CD4-positive, alpha-beta T cell treated with Interleukin-6 at 100 ng/mL for 8 hours (primary cell): ENCODE results near the gene COPG1.
A peak's percentile ranks its signal among the peaks of the same experiment; 100 is the strongest.

Experiments
- DNase-seq: peaks from one replicate; pipeline ENCODE4 v3.0.0-alpha.2; 2020; ENCODE audit warnings: mixed read lengths, low spot score

Gene COPG1

GRCh38 chr3:129314386-129315222 is 65.2 kb downstream of the COPG1 start:
- DNase-seq = peak; percentile 48

- no peak for DNase-seq
These were observed 66.0 kb downstream of the COPG1 start for GRCh38 chr3:129315223-129315997.

GRCh38 chr3:129315998-129316247 is 66.5 kb downstream of the COPG1 start:
- no peak for DNase-seq

GRCh38 chr3:129316248-129317013 is 67.0 kb downstream of the COPG1 start:
- peak; percentile 82 for DNase-seq

- no peak for DNase-seq
These were observed 67.8 kb downstream of the COPG1 start for GRCh38 chr3:129317014-129317771.

GRCh38 chr3:129317848-129318247 is 68.4 kb downstream of the COPG1 start:
- no peak for DNase-seq

- no peak for DNase-seq
These were observed 69.5 kb downstream of the COPG1 start for GRCh38 chr3:129318921-129319320.

- no peak for DNase-seq
These were observed 70.9 kb downstream of the COPG1 start for GRCh38 chr3:129320261-129320660.

GRCh38 chr3:129320825-129321487 is 71.5 kb downstream of the COPG1 start:
- no peak for DNase-seq

GRCh38 chr3:129321887-129322286 is 72.5 kb downstream of the COPG1 start:
- no peak for DNase-seq

GRCh38 chr3:129323651-129324294 is 74.4 kb downstream of the COPG1 start:
- DNase-seq = no peak

GRCh38 chr3:129324855-129325254 is 75.4 kb downstream of the COPG1 start:
- DNase-seq = no peak

- no peak for DNase-seq
These were observed 76.0 kb downstream of the COPG1 start for GRCh38 chr3:129325383-129325782.

- no peak for DNase-seq
These were observed 76.7 kb downstream of the COPG1 start for GRCh38 chr3:129326138-129326537.

- no peak for DNase-seq
These were observed 77.2 kb downstream of the COPG1 start for GRCh38 chr3:129326595-129326994.
